Measurements from ENCODE around the gene PTPRJ. TPM values are rescaled to one million over a fixed set of nuclear protein-coding genes. Genes with fewer than 3 reads are reported as not detected.
A peak's percentile ranks its signal among the peaks of the same experiment; 100 is the strongest.

Gene PTPRJ
- total RNA-seq, 6 experiments from 2014 or later: 12.5 to 33.0 (median 19.8) TPM

DNA sequence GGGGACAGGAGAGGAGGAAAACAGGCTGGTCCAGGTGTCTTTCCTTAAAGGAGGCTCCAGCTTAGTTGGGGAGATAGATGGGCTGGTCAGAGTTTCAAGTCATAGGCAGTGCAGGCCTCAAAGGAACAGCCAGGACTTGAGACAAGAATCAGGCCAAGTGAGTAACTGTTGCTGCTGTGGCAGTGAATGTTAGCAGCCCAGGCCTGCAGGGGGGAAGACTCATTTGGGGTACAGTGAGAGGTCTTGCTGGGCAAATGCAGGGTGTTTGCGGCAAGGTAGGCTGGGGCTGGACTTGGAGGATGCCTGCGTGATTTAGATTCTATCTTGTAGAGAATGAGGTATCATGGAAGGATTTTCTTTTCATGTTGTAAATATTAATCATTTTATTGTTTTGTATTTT lies 24.1 kb downstream of the PTPRJ start:
- H3K36me3 ChIP-seq: no peaks in the 10 kb centered on the region
- no peak for TF ChIP-seq POLR2A (IDR thresholded peaks at IDR 0.05)
- no peak for TF ChIP-seq CTCF (IDR thresholded peaks at IDR 0.05)
- no peaks in the 10 kb centered on the region for H3K9me3 ChIP-seq
- 85% methylated on average over 2 of the region's 2 CpGs for WGBS (ENCODE audit: insufficient coverage, low coverage, low lambda C conversion rate, missing lambda C conversion rate)
- ATAC-seq (no peak), DNase-seq (no peak)
- H3K27ac ChIP-seq: peak overlapping the region in 2 of 3 donors; percentile 64 to 69
- H3K4me1 ChIP-seq: peaks cover 3 to 82% (median 28%) of the 10 kb centered on the region in 4 donors
- H3K4me3 ChIP-seq: no peak overlapping the region
- intact Hi-C loops (cut with DNase I): no loop called here
- H3K27me3 ChIP-seq: no peaks in the 10 kb centered on the region

- no peak for TF ChIP-seq POLR2A (IDR thresholded peaks at IDR 0.05)
- TF ChIP-seq CTCF (IDR thresholded peaks at IDR 0.05): no peak
- Histone ChIP-seq H3K36me3 (no peaks in the 10 kb centered on the region), H3K4me1 (peaks cover 3 to 75% (median 25%) of the 10 kb centered on the region in 4 donors), H3K27me3 (no peaks in the 10 kb centered on the region), H3K4me3 (no peak overlapping the region), H3K9me3 (no peaks in the 10 kb centered on the region), H3K27ac (peak overlapping the region; percentile 21 to 69 (median 64))
- ATAC-seq (peak in 2 of 4 donors; percentile 6 to 15), DNase-seq (no peak)
- WGBS (ENCODE audit: insufficient coverage, low coverage, low lambda C conversion rate, missing lambda C conversion rate): 30% methylated on average over 4 of the region's 4 CpGs
- intact Hi-C loops (cut with DNase I): no loop called here
These were observed 24.8 kb downstream of the PTPRJ start for GRCh38 chr11:48005136-48005535.

DNA sequence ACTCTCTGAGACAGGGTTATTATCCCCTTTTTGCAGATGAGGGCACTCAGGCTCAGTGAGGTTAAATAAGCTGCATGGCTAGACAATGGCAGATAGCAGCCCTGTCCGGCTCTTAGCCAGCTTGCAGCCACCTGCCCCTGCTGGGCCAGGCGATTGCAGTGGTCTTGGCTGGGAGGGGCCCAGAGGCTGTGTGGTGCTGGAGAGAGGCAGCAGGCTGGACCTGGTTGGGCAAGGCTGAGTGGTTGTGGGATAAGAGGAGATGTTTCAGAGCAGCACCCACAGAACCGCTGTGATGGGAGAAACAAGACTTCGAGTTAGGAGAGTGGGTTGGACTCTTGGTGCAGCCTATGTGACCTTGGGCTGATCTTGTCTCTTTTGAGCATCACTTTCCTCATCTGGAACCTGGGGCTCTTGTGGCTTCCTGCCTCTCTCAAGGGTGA lies 25.5 kb downstream of the PTPRJ start:
- Histone ChIP-seq H3K4me1 (peaks cover 3 to 68% (median 21%) of the 10 kb centered on the region in 4 donors), H3K27ac (peak overlapping the region; percentile 21 to 69 (median 64)), H3K9me3 (no peaks in the 10 kb centered on the region), H3K27me3 (no peaks in the 10 kb centered on the region), H3K4me3 (no peak overlapping the region), H3K36me3 (no peaks in the 10 kb centered on the region)
- no peak for DNase-seq
- intact Hi-C loops (cut with DNase I): no loop called here
- ATAC-seq: no peak
- WGBS (ENCODE audit: insufficient coverage, low coverage, low lambda C conversion rate, missing lambda C conversion rate): 39% methylated on average over 3 of the region's 4 CpGs
- TF ChIP-seq CTCF (IDR thresholded peaks at IDR 0.05): no peak
- no peak for TF ChIP-seq POLR2A (IDR thresholded peaks at IDR 0.05)

- DNase-seq (no peak), ATAC-seq (peak in 1 of 4 donors; percentile 13)
- Histone ChIP-seq H3K4me3 (no peak overlapping the region), H3K27me3 (no peaks in the 10 kb centered on the region), H3K36me3 (no peaks in the 10 kb centered on the region), H3K9me3 (no peaks in the 10 kb centered on the region), H3K27ac (peak overlapping the region in 2 of 3 donors; percentile 63 to 69), H3K4me1 (peaks cover 3 to 64% (median 20%) of the 10 kb centered on the region in 4 donors)
- intact Hi-C loops (cut with DNase I): no loop called here
- 43% methylated on average over 5 of the region's 5 CpGs for WGBS (ENCODE audit: insufficient coverage, low coverage, low lambda C conversion rate, missing lambda C conversion rate)
- no peak for TF ChIP-seq POLR2A (IDR thresholded peaks at IDR 0.05)
- no peak for TF ChIP-seq CTCF (IDR thresholded peaks at IDR 0.05)
These were observed 26.1 kb downstream of the PTPRJ start for GRCh38 chr11:48006301-48006992.

Data from right lobe of liver (tissue), 6 donors.